ES-I3 (cell line): ENCODE results near the gene RNF144A.
"Not testable (repeated sequence)": the region's sequence is repeated elsewhere in the genome, so short reads cannot be mapped to it uniquely, and the experiment has no call there.

Experiments
- H3K36me3 ChIP-seq: 2 replicates; pipeline ENCODE4 v1.6.1; 2013; ENCODE audit warnings: mild to moderate bottlenecking, low read length, control low read depth, moderate library complexity; ENCODE audit not compliant: insufficient read depth
- H3K4me1 ChIP-seq: 2 replicates; pipeline ENCODE4 v1.6.1; 2013; ENCODE audit warnings: mild to moderate bottlenecking, control low read depth, low read length; ENCODE audit not compliant: insufficient read depth
- H3K9ac ChIP-seq: 2 replicates; pipeline ENCODE4 v1.6.1; 2013; ENCODE audit warnings: low read depth, mild to moderate bottlenecking, low read length, moderate library complexity
- H3K9me3 ChIP-seq: 2 replicates; pipeline ENCODE4 v1.6.1; 2013; ENCODE audit warnings: mild to moderate bottlenecking, low read length, moderate library complexity; ENCODE audit not compliant: control insufficient read depth, insufficient read depth

The RNF144A gene

DNA sequence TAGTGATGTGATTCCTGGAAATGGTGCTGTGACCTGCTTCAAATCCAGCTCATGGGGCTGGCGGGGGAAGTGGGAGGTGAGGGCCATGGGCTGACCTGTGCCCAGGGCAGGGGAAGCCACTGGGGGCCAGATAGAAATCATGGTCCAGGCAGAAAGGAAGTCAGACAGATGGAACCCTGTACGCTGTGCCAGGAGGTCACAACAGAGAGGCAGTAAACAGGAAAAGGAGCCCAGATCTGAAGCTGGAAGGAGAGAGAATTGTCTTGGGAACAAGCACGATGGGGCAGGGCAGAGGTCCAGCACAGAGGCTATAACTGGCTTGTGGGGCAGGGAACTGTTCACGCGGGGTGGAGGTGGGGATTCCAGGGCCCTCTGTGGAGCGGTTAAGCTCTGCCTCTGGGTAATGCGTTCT lies 76.0 kb downstream of the RNF144A start:
- Histone ChIP-seq H3K4me1 (no peaks in the 10 kb centered on the region), H3K9me3 (no peaks in the 10 kb centered on the region), H3K36me3 (no peaks in the 10 kb centered on the region; the same call in 1 of the 2 replicates), H3K9ac (no peak overlapping the region)

DNA sequence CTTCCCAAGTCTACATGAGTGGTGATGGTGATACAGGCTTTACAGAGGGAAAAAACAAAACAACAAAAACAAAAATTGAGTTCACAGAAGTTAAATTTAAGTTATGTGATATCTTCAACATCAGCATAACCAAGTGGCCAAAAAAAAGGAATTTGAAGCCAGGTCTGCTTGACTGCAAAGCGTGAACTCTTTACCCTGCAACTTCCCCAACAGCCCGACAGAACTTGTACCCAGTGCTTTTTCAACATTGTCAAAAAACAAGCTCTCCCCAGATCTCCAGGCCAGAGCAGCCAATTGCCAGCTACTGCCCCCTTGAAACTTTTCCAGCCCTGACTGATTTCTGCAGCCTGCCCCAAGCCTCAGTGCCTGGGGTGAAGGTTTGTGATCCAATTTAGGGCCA lies 76.7 kb downstream of the RNF144A start:
- Histone ChIP-seq H3K9ac (no peak overlapping the region), H3K36me3 (no peaks in the 10 kb centered on the region; the same call in 1 of the 2 replicates), H3K9me3 (no peaks in the 10 kb centered on the region), H3K4me1 (no peaks in the 10 kb centered on the region)

DNA sequence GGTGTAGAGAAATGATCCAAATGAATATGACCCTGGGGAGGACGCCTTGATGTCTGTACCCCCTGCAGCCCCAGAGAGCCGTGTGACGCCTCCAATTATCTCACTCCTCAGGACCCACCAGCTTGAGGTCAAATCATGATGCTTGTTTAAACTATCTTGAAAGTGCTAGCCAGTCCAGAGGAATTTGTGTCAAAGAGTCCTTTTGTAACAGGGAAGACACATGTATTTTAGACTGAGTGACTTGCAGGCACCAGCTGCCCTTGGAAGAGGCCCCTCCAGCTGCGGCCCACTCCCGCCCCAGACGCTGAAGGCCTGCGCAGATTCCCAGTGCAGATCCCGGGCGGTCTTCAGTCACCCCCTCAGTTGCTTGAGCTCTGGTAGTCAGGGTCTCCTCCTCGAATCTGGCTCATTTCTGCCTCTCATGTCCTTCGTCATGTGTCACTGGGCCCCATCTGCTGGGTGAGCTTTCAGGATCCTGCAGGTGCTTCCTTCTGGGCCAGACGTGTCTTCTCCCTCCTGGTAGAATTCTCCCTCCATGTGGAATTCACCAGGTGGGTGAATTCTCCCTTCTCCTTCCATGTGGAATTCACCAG lies 77.4 kb downstream of the RNF144A start:
- no peaks in the 10 kb centered on the region for H3K4me1 ChIP-seq
- no peaks in the 10 kb centered on the region for H3K9me3 ChIP-seq
- H3K36me3 ChIP-seq = no peaks in the 10 kb centered on the region; the same call in 1 of the 2 replicates
- no peak overlapping the region for H3K9ac ChIP-seq

DNA sequence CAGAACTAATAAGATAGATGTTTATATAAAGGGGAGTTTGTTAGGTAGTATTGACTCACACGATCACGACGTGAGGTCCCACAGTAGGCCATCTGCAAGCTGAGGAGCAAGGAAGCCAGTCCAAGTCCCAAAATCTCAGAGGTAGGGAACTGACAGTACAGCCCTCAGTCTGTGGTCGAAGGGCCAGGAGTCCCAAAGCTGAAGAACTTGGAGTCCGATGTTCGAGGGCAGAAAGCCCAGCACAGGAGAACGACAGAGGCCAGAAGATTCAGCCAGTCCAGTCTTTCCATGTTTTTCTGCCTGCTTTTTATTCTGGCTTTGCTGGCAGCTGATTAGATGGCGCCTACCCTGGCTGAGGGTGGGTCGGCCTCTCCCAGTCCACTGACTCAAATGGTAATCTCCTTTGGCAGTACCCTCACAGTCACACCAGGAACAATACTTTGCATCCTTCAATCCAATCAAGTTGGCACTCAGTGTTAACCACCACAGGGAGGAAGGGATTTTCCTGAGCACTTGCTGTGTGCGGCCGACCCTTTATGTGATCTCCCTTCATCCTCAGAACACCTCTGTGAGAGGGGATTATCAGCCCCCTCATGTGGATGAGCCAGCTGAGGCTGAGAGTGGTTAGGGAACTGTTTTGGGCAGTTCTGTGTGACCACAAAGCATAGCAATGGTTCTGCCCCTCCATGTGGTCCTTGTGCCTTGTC lies 78.3 kb downstream of the RNF144A start:
- H3K36me3 ChIP-seq = no peaks in the 10 kb centered on the region; the same call in 1 of the 2 replicates
- no peaks in the 10 kb centered on the region for H3K4me1 ChIP-seq
- H3K9ac ChIP-seq = no peak overlapping the region
- no peaks in the 10 kb centered on the region for H3K9me3 ChIP-seq

DNA sequence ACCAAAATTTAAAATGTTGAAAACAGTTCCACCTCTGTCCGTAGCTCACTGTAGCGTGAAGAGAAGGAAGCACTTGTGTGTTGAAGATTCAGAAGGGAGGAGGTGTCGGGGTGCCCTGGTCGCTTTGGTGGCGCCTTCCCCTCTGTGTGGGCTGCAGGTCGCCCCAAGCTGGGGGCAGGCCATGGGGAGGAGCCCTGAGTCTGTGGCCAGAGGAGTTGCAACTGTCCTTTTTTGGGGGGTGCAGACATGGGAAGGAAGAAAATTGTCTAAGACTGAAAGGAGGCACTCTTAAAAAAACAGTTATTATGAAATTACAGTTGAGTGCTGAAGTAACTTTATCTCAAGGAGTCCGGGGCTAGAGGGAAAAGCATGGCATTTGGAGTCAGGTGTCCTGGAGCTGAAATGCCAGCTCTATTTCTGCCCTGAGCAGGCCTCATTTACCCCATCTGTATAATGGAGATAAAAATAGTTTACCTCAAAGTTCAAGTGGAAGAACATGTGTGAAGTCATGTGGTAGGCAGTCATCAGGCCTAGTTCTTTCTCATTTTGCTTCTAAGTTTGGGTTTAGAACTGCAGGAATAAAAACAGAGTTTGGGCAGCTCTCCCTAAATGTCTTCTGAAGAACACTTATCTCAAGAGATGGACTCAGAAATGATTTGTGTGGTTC lies 82.1 kb downstream of the RNF144A start:
- H3K9ac ChIP-seq = no peak overlapping the region
- H3K36me3 ChIP-seq = no peaks in the 10 kb centered on the region
- H3K9me3 ChIP-seq = no peaks in the 10 kb centered on the region
- no peaks in the 10 kb centered on the region for H3K4me1 ChIP-seq

DNA sequence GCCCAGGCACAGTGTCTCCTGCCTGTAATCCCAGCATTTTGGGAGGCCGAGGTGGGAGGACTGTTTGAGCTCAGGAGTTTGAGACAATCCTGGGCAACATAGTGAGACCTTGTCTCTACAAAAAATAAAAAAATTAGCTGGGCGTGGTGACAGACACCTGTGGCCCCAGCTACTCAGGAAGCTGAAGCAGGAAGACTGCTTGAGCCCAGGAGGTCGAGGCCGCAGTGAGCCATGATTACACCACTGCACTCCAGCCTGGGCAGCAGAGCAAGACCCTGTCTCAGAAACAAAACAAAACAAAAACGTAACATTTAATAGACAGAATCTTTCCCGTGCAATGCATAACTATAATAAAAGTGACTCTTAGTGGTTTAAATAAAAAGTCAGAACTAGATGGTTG lies 84.2 kb downstream of the RNF144A start:
- not testable (repeated sequence) for H3K36me3 ChIP-seq

DNA sequence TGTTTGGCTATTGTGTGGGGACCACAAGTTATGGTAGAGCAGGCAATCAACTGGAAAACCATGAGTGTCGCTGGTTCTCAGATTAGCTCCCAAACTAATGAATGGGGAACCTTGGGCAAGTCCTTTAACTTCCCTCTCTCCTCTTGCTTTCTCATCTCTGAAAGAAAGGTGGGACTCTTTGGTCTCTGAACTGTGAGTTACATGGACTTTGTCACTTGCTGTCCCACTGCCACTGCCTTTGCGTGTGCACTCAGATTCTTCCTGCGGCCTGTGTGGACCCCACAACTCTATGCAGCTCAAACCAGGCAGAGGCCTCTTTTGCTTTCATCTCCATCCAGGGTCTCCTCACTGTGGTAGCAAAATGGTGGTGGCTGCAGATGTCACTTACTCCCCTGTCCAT lies 86.7 kb downstream of the RNF144A start:
- H3K4me1 ChIP-seq = no peaks in the 10 kb centered on the region
- H3K9ac ChIP-seq = no peak overlapping the region
- no peaks in the 10 kb centered on the region for H3K9me3 ChIP-seq
- peaks cover 2% of the 10 kb centered on the region; the same call in 1 of the 2 replicates for H3K36me3 ChIP-seq

More for the DNA sequence above, 84.2 kb downstream of the RNF144A start:
- not testable (repeated sequence) for H3K4me1 ChIP-seq, H3K9ac ChIP-seq, H3K9me3 ChIP-seq

DNA sequence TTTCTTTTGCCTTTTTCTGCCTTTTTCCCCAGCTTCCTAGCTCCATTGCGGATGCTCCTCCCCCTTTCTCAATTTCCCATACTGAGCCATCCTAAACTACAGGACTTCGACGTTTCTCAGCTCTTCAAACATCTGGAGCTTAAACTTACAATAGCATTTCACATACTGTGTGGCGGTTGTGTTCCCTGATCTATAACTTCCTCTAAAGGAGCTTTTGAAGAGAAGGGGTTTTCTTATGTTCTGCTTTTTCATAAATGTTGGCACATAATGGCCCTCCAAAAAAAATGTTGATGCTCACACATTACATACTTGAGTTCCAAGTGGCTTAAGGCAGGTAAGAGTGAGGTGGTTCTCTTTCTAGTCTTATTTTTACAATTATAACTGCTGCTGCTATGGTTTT lies 87.4 kb downstream of the RNF144A start:
- H3K4me1 ChIP-seq = no peaks in the 10 kb centered on the region
- no peak overlapping the region for H3K9ac ChIP-seq
- H3K36me3 ChIP-seq = peaks cover 2% of the 10 kb centered on the region; the same call in 1 of the 2 replicates
- H3K9me3 ChIP-seq = no peaks in the 10 kb centered on the region

DNA sequence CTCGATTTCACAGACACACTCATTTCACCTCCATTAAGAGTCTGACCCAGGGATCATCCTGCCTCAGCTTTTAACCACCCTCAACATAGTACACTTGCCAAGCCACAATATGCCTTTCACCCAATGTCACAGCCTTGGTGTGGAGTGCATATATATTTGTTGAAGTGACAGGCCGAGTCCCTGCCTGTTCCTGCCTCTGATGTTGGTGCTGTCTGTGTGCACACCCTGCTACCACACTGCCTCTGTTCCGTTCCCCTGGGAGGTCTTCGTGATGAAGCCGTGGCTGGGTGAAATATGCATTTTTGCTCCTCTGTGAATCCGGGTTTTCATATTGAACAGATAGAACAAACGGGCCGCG lies 90.3 kb downstream of the RNF144A start:
- no peaks in the 10 kb centered on the region for H3K9me3 ChIP-seq
- H3K9ac ChIP-seq = no peak overlapping the region
- H3K4me1 ChIP-seq = no peaks in the 10 kb centered on the region
- peaks cover 2% of the 10 kb centered on the region; the same call in 1 of the 2 replicates for H3K36me3 ChIP-seq

DNA sequence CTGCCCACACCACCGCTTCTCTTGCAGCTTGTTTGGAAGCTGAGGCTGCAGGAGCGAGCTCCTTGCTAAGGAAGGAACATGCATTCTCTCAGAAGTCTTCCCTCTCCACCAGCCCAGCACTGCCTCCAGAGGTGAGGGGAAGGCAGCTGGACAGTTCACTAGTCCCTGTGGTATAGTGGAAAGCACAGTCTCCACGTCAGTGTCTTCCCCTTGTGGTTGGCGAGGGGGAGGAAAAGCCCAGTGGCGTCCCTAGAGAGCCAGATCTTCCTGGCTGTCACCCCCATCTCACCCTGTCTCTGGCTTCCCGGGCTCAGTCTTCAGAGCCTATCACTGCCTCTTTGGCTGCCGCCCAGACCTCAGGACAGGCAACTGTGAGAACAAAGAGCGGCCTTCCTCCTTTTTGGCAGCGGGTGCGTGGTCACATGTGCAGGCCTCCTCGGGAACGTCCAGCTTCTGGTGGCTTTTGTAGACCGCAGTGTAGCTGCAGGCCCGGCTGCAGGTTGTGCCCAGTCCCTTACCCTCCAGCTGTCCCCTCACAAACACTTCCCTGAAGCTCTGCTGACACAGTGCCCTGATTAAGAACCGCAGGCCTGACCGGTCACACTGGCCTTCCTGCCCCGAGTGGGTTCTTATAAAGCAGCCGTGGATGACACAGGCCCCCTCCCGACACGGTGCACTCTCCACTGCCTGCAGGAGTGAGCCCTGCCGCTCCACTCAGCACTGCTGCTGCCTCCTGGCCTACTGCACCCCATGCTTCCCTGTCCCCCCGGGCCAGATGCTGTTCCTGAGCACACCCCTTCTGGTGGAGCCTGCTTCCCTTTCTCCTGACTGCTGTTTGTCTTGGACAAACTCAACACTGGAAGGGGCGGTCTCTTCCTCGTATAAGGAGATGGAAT lies 90.9 kb downstream of the RNF144A start:
- Histone ChIP-seq H3K4me1 (no peaks in the 10 kb centered on the region), H3K36me3 (peaks cover 2% of the 10 kb centered on the region; the same call in 1 of the 2 replicates), H3K9ac (no peak overlapping the region), H3K9me3 (no peaks in the 10 kb centered on the region)

DNA sequence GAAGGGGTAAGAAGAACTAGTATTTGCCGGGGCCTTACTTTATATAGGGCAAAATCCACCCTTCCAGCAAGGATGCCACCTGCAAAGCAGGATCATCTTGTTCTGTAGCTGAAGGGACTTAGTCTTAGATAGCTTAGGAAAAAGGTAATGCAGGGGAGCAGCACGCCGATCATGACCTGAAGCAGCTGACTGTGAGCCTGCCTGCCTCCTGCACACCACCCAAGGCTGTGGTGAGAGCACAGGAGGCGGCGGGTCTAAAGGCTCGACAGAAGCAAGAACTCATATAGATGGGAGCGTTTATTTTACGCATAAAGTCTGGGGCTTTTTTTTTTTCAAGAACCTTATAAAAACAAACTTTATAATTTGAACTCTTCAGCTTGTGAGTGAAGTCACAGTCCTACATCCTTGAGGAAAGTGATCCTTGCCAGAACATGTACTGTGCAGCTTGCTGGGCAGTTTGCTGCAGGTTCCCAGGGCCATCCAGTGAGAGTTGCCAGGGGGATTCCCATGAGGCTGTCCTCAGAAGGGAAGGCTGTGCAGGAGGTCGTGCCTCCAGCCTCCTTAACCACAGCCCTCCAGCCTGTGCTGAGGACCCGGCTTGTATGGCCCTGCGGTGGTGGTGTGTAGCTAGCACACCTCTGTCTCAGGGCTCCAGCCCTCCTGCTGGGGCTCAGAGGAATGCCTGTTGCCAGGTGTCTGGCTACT lies 92.1 kb downstream of the RNF144A start:
- Histone ChIP-seq H3K9me3 (no peaks in the 10 kb centered on the region), H3K4me1 (no peaks in the 10 kb centered on the region), H3K9ac (no peak overlapping the region), H3K36me3 (peaks cover 2% of the 10 kb centered on the region; the same call in 1 of the 2 replicates)

DNA sequence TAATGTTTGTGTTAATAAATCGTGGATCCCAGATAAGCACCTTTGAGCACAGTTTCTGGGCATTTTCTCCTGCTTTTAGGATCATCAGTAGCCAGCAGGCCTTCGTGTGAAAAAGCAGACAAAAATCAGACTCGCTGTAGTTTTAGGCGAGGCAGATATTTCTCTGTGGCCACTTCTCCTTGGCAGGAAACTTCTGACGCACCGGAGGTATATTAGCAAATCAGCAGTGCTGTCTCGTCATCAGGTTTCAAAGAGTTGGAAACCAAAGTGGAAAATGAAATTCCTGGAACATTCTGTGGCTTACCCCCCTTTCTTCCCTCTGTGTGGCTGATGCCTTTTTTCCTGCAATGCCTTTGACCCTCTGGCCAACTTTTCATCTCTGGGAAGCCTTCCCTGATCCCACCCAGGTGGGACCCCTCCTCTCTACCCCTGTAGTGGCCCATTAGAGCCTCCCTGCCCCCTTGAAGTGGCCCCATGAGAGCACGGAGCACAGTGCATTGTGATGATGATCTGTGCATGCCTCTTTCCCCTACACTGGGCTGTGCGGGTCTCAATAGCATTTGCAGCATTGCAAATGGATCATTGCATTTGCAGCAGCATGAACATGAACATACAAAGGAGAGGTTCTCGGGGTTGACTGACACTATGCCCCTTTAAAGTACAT lies 93.3 kb downstream of the RNF144A start:
- Histone ChIP-seq H3K4me1 (no peaks in the 10 kb centered on the region), H3K36me3 (peaks cover 2% of the 10 kb centered on the region; the same call in 1 of the 2 replicates), H3K9me3 (no peaks in the 10 kb centered on the region), H3K9ac (no peak overlapping the region)

DNA sequence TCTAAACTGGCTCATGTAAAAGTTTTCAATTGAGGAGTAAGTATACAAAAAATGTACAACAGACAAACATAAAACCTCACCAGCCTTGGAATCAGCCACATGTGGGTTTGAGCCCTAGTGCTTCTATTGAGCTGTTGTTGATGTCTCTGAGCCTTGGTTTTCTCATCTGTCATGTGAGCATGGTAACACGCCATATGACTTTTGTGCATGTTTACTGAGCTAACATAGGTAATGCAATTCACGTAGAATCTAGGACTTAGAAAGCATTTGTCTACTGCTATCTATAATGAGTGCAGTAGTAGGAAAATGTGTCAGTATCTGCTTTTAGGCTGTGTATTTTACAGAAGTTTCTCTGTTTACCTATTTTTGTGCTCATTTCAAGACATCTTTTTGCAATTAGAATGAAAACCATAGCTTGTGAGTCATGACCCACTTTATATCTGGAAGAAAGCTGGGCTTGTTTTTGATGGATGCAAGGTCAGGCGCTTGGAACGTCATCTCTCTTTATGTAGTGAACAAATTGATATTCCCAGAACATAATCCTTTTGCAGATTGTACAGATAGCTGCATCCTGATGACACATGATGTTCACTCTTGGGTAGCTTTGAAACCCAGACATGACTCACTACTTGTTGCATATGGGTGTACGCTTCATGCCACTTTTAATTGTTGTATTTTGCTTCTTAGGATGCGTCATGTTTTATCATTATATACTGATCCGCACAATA lies 94.3 kb downstream of the RNF144A start:
- no peak overlapping the region for H3K9ac ChIP-seq
- H3K36me3 ChIP-seq = peaks cover 2% of the 10 kb centered on the region; the same call in 1 of the 2 replicates
- H3K4me1 ChIP-seq = no peaks in the 10 kb centered on the region
- no peaks in the 10 kb centered on the region for H3K9me3 ChIP-seq
